A673 (cell line): ENCODE data around the gene NOX4.
"Not testable (repeated sequence)": the region's sequence is repeated elsewhere in the genome, so short reads cannot be mapped to it uniquely, and the experiment has no call there.

Source experiments
- CTCF ChIP-seq: fragments of 300-800, 200-600 bp; sonication (generic); conservative IDR thresholded peaks from 2 replicates; pipeline ENCODE4 v1.5.1; 2017; ENCODE audit warnings: low read depth, mild to moderate bottlenecking, antibody characterized with exemption, low read length, moderate library complexity, mixed read lengths
- EZH2 ChIP-seq: fragments of 200-600 bp; sonication (generic); IDR thresholded peaks from 2 replicates; pipeline ENCODE4 v1.6.1; 2017; ENCODE audit warnings: borderline replicate concordance, low read depth, mild to moderate bottlenecking, mixed read lengths, antibody characterized with exemption, low read length; ENCODE audit not compliant: poor library complexity, severe bottlenecking

- not testable (repeated sequence) for TF ChIP-seq CTCF, EZH2
Measured at GRCh38 chr11:89303029-89303428, 188.1 kb downstream of the NOX4 start.
